OCI-LY3 (cell line): ENCODE measurements around the gene FIBP.

ENCODE experiments used
- CTCF ChIP-seq: fragments of 200-600, 300-600 bp; sonication (generic); IDR thresholded peaks from 2 replicates; pipeline ENCODE4 v1.5.1; 2014; ENCODE audit warnings: antibody characterized with exemption, low read length, low read depth
- EZH2phosphoT487 ChIP-seq: fragments of 200-600 bp; shearing (Covaris generic); IDR thresholded peaks from 2 replicates; pipeline ENCODE4 v1.6.1; 2018; ENCODE audit warnings: antibody characterized with exemption, mixed run types, low read depth

- TF ChIP-seq CTCF (no peak), EZH2phosphoT487 (no peak)
Measured at GRCh38 chr11:65866509-65867283, 21.6 kb downstream of the FIBP start.
